Stimulated activated CD4-positive, alpha-beta T cell treated with anti-CD3 and anti-CD28 coated beads, Interleukin-12 subunit alpha, Interleukin-12 subunit beta, amount 100 ng/mL, for 24 hours (primary cell): ENCODE results near the gene ATP6AP2.
A peak's percentile ranks its signal among the peaks of the same experiment; 100 is the strongest.

Source experiments
- DNase-seq, 2 experiments: peaks; one replicate each; pipeline ENCODE4 v3.0.0-alpha.2; 2020; ENCODE audit warnings: low read depth in 2 of 2

The ATP6AP2 gene, protein sequence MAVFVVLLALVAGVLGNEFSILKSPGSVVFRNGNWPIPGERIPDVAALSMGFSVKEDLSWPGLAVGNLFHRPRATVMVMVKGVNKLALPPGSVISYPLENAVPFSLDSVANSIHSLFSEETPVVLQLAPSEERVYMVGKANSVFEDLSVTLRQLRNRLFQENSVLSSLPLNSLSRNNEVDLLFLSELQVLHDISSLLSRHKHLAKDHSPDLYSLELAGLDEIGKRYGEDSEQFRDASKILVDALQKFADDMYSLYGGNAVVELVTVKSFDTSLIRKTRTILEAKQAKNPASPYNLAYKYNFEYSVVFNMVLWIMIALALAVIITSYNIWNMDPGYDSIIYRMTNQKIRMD

DNA sequence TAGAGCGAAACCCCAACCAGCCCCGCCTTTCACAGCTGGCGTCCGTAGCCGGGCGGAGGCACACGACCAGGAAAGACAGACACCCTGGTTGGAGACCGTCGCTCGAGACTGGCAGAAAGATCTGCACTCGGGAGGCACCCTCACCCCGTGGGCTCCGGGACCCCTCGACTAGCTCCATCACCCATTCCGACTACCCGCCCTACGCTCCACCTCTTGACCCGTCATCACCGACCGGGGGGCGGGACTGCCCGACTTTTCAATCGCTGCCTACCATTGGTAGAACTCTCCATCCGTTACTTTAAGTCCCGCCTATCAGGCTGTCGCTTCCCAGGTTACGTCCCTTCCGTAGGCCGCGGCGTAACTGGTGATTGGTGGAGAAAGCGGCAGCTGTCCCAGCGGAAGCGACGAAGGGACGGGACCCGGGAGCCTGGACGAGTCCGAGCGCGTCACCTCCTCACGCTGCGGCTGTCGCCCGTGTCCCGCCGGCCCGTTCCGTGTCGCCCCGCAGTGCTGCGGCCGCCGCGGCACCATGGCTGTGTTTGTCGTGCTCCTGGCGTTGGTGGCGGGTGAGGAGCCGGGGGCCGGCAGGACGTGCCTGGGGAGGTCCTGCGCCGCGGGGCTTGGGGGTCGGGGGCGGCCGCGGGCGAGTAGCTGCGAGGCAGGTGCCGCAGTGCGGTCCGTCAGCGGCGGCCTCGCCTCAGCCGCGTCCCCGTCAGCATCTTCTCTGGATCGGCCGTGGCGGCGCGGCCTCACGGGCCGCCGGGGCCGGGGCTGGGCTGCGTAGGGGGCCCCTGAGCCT is at the start of gene ATP6AP2:
Gene ATP6AP2, plus strand, starts transcription at position 434 of the 799 bp plus-strand sequence. Its CDS starts 96 bp downstream, at position 530.
- DNase-seq = peak; percentile 77 to 82

DNA sequence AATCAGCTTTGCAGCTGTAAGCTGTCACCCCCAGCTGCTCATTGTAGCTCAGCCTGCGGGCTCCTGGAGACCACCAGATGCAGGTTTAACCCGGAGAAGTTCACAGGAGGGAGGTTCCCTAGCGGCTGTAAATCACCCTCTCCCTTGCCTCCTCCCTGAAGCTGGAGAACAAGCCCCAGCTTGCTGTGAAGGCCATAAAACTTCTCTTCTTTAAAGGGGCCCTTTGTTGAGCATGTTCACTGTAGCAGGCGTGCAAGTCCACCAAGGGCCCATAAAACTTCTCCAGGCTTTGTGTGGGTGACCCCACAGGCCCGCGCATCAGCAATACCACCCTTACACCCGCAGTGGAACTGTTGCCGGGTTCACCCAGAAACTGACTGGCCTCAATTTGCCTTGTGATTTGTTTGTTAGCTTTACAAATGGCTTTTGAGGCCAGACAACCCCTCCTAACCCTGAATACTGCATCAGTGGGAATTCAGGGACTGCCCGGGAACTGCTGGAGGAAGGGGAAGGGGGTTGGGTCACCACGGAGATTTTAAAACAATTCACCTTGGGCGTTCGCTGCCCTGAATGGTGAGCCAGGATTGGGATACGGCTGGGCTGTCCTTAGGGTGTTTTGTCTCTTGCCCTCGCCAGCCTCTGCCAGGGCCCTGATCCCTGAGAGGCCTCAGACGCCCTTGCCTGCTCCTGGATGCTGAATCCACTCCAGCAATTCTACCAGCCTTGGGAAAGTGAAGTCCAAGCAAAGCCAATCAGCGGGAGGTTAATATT is 49.5 kb upstream of the ATP6AP2 start:
- DNase-seq = no peak

DNA sequence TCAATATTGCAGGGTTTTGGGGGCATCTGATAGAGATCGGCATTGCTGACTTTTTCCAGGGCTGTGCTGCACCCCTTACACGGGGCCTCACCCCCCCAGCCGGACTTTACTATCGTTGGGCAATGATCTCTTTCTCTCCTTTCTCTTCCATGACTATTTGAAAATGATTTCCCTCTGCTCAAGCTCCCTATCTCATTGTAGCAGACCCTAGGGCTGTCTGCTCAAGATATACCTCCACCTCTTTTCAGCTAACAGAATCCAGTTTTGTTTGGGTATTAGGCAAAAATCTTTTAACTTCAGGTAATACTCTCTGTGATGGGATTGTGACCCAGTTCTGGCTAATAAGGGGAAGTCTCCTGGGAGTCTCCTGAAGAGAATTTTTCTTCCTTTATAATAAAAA is 43.5 kb upstream of the ATP6AP2 start:
- DNase-seq = no peak

DNA sequence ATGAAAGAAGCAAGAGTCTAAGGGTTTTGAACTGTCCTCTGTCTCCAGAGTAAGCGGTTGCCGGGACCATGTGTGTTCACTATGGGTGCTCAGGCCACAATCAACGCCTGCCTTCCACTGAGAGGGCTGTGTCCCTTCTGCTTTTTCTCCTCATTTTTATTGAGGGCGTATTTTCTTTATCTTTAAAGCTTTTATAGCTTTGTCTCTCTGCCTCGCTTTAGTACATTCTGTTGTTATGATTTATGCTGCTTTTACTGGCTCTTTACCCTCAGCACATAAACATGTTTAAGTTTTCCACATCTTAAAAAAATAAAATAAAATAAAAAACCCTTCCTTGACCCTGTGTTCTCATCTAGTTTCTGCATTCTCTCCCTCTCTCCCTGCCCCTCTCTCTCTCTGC is 42.4 kb upstream of the ATP6AP2 start:
- DNase-seq = no peak

DNA sequence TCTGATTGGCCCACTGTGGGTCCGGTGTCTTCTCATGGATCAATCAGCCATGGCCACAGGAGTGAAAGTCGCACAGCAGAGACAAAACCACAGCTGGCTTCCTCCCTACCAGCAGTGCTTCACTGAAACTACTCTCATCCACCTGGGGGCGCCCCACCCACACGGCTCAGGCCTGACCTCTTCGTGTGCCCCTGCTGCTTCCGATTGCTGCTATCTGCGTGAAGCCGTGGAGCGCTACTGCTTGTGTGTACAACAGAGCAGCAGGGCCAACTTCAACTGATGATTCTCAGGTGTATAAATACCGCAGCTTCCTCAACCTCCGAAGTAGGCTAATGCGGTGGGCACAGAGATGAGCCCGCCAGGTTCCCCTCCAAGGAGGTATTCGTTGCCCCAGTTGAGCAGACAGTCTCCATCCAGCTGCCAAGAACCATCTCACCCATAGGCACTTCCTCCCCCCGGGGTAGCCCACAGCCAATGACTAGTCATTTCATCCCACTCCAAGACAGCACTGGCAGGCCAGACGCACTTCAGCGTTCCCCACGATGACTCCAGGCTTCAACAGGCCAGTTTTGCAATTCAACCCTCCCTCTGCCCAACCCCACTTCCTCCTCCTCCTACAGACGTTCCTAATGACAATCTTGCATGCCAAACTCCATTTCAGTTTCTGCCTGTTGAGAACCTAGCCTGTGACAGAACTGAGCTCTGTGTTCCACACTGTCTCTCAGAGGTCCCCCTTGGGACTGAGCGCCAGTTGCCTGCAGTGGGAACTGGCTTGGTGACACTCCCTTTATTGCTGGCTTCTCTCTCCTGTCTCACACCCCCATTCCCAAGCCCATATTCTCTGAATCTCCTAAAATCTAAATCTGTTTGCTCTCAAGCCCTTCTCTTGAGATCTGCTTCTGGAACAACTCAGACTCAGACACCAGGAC is 41.3 kb upstream of the ATP6AP2 start:
- peak; percentile 7 to 55 for DNase-seq

DNA sequence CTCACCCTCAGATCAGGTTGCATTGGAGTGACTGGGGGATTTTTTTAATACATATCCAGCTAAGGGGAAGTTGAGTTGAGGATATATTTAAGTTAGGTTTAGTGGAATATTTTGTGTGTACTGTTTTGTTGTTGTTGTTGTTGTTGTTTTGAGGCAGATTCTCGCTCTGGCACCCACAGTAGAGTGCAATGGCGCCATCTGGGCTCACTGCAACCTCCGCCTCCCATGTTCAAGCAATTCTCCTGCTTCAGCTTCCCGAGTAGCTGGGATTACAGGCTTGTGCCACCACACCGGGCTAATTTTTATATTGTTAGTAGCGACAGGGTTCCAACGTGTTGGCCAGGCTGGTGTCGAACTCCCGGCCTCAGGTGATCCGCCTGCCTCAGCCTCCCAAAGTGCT is 38.6 kb upstream of the ATP6AP2 start:
- no peak for DNase-seq

DNA sequence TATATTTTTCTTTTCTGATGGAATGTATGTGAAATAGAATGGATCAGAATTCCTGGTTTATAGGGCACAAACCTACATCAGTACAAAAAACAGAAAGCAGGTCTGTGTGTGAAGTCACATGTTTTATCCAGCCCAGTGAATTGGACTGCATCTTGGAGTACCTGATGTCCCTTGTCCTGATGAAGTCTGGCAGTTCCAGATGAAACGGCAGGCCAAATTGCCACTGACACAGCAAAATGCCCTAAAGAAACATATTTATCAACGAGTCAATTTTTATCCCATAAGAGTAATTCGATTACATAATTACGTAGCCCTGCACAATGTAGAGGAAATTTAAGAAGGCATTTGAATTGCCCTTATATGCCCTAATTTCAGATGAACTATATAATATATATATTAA is 37.8 kb upstream of the ATP6AP2 start:
- no peak for DNase-seq

DNA sequence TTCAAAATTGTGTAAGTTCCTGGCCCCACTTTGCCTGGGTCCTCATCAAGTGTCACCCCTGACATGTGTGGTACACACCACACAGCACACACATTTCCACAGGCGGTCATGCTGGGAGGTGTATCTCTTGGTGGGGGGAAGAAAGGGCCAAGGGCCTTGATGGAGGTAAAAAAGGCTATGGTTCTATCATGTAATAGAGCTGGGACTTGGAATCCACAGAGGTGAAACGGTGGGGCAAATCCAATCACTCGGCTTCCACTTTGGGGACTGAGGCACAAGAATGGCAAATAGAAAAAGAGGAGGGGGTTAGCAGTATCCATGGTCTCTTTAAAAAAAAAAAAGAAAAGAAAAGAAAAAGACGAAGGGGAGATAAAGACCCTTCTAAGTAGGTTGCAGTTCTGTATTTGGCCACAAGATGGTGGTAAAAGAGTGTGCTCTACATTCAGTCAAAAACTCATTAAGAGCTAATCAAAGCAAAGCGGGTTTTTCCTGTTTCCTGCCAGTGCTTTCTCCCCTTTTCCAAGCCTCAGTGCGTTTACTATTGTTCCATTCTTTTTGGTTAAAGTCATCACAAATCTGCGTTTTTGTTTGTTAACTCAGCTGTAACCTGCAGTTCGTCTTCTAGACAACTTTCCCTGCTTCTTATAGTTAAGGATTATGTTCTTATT is 37.0 kb upstream of the ATP6AP2 start:
- DNase-seq = no peak

DNA sequence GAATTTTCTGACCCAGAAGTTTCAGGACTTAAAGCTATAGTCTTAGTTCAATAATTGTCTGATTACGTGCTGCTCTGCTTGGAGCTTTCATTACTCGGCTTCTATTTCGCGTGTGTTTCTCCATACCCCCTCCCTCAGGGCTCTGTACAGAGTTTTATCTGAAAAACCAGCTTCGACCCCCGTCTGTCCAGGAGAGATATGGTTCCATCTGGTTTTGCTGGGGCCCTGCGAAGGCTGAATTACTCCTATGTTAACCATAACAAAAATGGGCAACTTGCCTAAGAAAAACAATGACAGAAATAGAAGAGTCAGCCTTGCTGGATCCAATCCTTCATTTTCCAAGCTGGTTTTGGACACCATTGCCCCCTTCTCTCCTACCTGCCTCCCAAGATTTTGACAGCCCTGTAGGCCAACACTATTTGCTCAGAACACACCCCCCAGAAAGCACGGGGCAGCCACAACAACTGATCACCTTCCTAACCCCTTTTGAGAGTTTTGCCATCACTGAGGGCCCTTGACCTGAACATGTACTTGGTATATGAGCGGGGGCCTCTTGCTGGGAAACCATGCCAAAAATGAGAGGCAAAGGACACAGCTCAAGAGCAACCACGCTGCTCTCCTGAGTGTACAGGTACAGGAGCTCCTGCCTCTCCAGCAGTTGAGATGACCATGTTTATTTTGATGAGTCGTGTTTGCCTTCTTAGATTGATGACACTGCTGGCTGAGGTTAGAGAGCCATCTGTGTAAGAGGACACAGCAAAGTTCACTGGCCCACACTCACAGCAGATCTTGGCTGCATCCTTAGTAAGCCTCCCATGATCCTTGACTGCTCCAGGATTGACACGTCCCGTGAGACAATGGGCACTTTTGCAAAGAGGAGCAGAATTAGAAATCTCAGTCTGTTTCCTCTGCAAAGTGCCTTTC is 36.2 kb upstream of the ATP6AP2 start:
- DNase-seq = no peak

DNA sequence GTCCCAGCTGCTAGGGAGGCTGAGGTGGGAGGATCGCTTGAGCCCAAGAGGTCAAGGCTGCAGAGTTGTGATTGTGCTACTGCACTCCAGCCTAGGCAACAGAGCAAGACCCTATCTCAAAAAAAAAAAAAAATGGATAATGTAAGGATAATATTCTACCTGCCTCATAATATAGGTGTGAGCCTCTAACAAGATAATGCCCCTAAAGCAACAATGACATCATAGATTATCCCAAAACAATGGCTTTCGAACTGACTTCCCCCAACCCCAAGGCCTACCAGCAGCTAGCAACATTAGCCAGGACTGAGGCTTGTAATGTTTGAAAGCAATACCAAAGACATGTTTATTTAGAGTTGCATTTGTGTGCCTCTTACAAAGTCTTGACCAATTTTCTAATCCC is 33.9 kb upstream of the ATP6AP2 start:
- no peak for DNase-seq

DNA sequence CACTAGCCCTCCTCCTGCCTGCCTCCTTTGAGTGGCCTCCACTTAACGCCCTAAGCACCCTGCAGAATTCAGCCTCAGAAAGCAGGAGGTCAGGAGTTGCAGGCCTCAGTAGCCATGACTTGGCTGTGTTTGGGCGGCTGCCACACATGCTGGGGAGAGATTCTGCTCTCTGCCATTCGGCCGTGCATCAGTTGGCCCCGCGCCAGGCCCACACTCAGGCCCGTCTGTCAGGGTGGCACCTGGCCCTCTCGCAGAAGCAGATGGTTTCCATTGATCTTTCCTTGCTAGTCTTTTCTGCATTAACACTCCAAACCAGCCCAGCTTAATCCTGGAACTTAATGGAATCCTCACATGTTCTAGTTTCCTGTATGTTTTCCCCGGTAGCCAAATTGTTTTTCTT is 30.7 kb upstream of the ATP6AP2 start:
- DNase-seq = no peak

DNA sequence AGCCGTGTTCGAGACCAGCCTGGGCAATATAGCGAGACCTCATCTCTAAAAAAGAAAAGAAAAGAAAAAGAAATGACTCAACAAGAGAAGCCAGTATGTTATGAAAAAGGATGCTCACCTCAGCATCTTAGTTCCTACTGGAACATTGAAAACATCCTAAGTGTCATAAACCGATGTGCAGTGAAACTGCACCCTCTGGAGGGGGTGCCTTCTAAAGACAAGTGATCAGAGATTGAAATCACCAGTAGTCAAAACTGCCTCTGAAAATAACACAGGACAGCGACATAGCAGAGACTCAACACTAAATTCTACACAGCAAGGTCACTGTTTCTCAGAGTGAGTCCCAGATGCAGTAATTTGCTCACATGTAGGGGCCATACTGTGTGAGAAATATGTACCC is 28.0 kb upstream of the ATP6AP2 start:
- no peak for DNase-seq

DNA sequence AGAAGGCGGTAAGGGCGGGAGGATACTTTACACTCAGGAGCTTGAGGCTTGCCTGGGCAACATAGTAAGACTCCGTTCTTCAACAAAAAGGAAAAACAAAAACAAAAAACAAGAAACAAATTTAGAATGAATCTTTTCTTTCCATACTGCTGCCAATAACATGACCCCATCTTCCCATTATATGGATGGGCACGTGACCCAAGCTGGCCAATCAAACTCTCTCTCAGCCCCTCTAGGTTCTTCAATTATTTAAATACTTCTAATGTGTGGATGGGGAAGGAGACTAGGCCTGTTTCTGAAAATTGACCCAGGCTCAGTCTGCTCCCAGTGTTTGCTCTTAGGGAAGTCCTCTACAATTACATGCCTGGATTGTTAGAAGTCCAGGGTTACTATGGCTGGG is 22.2 kb upstream of the ATP6AP2 start:
- DNase-seq = no peak

DNA sequence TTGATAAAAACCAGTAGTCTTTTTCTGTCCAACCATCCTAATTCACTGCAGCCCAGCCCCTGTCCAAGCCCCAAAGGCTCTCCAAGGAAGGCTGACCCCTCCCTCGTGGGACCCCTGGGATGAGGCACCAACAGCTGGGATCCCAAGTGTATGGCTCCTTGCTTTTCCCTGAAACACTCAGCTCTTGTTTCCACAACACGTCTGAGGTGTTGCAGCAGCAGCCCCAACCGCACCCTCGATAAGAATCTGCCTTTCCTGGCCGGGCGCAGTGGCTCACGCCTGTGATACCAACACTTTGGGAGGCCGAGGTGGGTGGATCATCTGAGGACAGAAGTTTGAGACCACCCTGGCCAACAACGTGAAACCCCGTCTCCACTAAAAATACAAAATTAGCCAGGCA is 17.0 kb upstream of the ATP6AP2 start:
- DNase-seq = no peak

DNA sequence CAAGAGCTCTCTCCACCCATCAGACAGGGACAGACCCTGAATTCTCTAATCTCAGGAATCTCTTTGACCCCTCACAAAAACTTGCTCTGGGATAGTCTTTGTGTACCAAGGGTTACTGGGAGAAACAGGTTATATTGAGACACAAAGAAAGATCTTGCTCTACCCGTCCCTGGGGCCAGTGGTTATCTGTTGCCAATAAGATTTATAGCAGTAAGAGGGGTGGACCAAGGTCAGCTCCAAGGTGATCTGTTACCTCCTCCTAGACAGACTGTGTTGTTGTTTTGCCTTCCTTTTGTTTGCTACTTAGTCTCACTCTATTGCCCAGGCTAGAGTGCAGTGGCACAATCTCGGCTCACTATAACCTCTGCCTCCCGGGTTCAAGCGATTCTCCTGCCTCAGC is 16.3 kb upstream of the ATP6AP2 start:
- DNase-seq = no peak

DNA sequence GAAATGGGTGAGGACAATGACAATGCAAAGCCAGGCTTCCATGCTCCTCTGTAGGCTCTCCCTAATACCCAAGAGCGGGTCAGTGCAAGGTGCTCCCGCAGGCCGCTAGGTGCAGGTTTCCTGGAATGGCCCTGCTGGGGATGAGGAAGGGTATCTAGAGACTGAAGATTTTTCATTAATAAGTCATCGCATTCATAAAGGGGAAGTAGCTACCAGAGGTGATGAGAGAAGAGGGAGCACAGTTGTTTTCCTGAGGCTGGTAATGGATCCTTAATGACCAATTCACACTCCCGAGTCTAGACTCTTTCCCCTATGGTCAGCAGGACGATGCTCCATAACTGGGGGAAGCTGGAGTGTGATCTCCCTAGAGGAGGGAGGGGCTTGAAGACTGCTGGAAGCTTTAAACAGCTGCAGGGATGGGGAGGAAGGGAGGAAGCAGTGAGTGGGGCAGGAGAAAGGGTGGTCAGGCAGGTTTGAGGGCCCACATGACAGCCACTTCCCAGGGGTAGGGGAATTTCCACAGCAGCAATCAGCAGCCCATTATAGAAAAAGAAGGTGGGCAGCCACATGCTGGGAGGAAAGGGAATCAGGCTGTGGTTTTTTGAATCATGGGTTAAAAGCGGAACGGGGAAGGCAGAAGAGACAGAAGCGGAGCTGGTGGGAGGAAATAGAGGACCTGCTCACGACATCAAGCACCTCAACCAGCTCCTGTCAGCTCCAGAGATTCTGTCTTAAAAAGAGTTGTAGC is 10.2 kb upstream of the ATP6AP2 start:
- no peak for DNase-seq

DNA sequence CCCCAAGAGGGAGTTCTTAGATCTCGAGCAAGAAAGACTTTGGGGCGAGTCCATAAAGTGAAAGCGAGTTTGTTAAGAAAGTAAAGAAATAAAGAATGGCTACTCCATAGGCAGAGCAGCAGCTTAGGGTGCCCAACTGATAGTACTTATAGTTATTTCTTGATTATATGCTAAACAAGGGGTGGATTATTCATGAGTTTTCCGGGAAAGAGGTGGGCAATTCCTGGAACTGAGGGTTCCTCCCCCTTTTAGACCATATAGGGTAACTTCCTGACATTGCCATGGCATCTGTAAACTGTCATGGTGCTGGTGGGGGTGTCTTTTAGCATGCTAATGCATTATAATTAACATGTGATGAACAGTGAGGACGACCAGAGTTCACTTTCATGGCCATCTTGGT is 9.6 kb upstream of the ATP6AP2 start:
- peak in 1 of 2 experiments; percentile 7 for DNase-seq

DNA sequence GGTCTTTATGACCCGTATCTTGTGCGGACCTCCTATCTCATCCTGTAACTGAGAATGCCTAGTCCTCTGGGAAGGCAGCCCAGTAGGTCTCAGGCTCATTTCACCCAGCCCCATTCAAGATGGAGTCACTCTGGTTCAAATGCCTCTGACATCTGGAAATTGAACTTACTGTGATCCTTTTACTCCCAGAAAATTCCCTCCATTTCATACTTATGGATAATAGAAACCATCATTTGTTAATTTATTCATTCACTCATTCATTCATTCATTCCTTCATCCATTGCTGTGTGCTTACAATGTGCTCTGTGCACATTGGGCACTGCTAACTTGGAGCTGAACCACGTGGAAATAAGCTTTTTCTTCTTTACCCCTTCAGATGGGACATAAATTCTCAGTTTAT is 9.2 kb upstream of the ATP6AP2 start:
- no peak for DNase-seq

DNA sequence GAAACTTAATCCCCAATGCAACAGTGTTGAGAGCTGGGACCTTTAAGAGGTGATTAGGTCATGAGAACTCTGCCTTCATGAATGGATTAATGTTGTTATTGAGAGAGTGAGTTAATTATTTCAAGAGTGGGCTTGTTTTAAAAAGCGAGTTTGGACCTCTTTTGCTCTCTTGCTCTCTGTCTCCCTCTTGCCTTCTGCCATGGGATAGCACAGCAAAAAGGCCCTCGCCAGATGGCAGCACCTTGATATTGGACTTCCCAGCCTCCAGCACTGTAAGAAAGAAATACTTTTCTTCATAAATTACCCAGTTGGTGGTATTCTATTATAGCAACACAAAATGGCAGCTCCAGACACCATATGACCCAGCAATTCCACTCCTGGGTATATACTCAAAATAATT is 7.0 kb upstream of the ATP6AP2 start:
- no peak for DNase-seq
